Choroid plexus epithelial cell (primary cell): ENCODE data around the gene AATK.

Source experiments
- DNase-seq: peaks from one replicate; pipeline ENCODE4 v3.0.0-alpha.2; 2010; ENCODE audit warnings: low read depth
- H3K4me3 ChIP-seq: 2 replicates; pipeline ENCODE4 v1.5.1; 2011; ENCODE audit warnings: low read depth, mild to moderate bottlenecking, control low read depth, low read length, moderate library complexity
- TF ChIP-seq, protein P1 (sequence below): conservative IDR thresholded peaks from 2 replicates; pipeline ENCODE4 v1.5.1; 2011; ENCODE audit warnings: low read depth, mild to moderate bottlenecking, control low read depth, inconsistent platforms, low read length, moderate library complexity

AATK gene

DNA sequence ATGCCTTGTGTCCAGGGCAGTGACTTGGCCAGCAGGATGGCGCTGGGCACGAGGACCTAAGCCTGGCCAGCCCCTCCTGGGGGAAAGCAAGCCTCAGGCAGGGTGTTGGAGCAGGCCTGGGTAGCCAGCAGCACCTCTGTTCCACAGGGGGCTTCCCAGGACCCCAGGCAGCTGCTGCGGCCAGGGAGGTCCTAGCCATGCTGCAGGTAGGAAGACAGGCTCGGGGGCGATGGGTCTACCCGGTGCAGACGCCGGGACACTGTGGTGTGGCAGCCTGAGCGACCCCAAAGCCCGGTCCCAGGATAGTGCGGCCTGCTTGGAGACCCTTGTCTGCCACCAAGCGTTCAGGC is 22.4 kb upstream of the AATK start:
- H3K4me3 ChIP-seq: no peak overlapping the region
- DNase-seq: no peak
- TF ChIP-seq, protein P1, sequence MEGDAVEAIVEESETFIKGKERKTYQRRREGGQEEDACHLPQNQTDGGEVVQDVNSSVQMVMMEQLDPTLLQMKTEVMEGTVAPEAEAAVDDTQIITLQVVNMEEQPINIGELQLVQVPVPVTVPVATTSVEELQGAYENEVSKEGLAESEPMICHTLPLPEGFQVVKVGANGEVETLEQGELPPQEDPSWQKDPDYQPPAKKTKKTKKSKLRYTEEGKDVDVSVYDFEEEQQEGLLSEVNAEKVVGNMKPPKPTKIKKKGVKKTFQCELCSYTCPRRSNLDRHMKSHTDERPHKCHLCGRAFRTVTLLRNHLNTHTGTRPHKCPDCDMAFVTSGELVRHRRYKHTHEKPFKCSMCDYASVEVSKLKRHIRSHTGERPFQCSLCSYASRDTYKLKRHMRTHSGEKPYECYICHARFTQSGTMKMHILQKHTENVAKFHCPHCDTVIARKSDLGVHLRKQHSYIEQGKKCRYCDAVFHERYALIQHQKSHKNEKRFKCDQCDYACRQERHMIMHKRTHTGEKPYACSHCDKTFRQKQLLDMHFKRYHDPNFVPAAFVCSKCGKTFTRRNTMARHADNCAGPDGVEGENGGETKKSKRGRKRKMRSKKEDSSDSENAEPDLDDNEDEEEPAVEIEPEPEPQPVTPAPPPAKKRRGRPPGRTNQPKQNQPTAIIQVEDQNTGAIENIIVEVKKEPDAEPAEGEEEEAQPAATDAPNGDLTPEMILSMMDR: no peak

DNA sequence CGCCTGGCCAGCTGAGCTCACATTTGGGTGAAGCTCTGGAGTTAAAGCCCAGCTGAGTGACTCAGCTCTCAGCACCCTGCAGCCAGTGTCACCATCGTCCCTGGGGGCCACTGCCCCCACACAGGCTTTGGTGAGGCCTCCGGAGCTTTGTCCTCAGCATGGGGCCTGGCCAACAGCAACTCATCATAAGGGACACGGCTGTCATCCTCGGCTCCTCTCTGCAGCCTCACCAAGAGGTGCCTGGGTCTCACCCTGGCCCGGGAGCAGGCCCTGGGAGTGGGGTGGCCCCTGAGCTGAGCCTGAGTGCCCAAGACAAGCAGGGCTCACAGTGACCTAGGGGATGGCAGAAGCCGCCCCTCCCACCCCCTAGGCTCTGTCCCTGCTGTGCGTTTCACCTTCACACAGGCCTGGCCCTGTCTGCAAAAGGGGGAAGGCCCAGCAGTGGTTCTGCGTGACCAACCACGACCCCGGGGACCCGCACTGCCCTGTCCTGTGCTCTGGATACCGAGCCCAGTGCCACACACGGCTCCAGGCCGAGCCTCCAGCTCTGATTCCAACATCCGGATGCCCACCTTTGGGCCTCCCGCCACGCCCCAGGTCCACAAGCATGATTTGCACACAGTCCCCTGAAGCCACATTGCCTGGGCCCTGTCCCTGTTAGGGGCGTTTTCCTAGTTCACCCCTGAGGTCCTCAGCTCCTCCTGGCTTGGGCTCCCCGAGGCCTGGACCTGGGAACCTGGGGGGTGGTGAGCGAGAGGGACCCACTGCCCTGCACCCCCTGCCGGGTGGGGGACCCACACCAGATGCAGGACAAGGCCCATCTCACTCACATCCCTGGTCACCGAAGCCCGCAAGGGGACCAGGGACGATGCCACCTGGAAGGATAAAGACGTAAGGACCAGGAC is 21.8 kb upstream of the AATK start:
- TF ChIP-seq, protein P1: no peak
- DNase-seq: no peak
- H3K4me3 ChIP-seq: no peak overlapping the region

GRCh38 chr17:81187120-81187519 is 21.1 kb upstream of the AATK start:
- DNase-seq: no peak
- H3K4me3 ChIP-seq: no peak overlapping the region
- TF ChIP-seq, protein P1: no peak

DNA sequence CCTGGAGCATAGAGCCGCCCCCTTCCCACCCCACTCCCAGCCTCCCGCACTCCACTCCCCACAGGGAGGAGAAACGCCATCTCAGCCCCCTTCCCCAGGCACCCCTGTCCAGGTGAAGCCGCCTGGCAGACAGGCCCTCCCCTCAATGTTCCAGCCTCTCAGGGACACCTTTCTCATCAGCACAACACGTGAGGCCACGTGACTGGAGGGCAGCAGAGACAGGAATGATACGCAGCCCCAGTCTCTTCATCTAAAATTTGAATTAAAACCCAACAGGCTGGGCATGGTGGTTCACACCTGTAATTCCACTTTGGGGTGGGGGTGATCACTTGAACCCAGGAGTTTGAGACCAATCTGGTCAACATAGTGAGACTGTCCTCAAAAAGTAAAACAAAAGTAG is 20.2 kb upstream of the AATK start:
- DNase-seq: no peak

GRCh38 chr17:81184555-81184954 is 18.5 kb upstream of the AATK start:
- no peak overlapping the region for H3K4me3 ChIP-seq
- TF ChIP-seq, protein P1: no peak
- DNase-seq: no peak

More for the DNA sequence above, 20.2 kb upstream of the AATK start:
- H3K4me3 ChIP-seq: no peak overlapping the region
- TF ChIP-seq, protein P1: no peak

GRCh38 chr17:81183807-81184206 is 17.8 kb upstream of the AATK start:
- no peak for DNase-seq
- H3K4me3 ChIP-seq: no peak overlapping the region
- TF ChIP-seq, protein P1: no peak

DNA sequence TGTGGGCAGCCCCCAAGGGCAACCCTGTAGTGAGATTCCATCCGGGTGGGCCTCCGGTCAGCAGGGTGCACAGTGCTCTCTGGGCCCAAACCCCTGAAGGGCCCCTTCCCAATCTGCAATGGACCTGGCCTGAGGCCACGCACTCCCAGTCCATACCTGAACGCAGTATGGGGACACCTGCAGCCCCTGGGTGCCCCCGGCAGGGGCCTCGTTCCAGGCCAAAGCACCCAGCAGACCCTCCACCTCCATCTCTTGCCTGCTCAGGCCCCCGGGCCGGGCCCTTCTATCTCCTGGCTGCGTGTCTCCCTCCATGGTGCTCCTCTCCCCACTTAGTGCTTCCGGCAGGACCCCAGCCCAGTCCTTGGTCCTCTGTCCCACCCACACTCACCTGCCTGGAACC is 17.3 kb upstream of the AATK start:
- no peak for DNase-seq
- TF ChIP-seq, protein P1: no peak
- no peak overlapping the region for H3K4me3 ChIP-seq
